ENCODE data around the gene FGL2.
"Not testable (repeated sequence)": the region's sequence is repeated elsewhere in the genome, so short reads cannot be mapped to it uniquely, and the experiment has no call there.

Gene FGL2

DNA sequence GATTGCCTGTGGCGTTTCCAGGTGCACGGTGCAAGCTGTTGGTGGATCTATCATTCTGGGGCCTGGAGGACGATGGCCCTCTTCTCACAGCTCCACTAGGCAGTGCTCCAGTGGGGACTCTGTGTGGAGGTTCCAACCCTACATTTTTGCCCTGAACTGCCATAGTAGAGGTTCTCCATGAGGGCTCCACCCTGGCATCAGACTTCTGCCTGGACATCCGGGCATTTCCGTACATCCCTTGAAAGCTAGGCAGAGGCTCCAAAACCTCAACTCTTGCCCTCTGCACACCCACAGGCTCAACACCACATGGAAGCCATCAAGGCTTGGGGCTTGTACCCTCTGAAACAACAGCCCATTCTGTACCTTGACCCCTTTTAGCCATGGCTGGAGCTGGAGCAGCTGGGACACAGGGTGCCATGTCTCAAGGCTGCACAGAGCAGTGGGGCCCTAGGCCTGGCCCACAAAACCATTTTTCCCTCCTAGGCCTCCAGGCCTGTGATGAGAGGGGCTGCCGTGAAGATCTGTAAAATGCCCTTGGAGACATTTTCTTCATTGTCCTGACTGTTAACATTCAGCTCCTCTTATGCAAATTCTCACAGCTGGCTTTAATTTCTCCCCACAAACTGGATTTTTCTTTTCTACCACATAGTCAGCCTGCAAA, 10.0 kb upstream of the FGL2 start:
- DNase-seq, result no peak

DNA sequence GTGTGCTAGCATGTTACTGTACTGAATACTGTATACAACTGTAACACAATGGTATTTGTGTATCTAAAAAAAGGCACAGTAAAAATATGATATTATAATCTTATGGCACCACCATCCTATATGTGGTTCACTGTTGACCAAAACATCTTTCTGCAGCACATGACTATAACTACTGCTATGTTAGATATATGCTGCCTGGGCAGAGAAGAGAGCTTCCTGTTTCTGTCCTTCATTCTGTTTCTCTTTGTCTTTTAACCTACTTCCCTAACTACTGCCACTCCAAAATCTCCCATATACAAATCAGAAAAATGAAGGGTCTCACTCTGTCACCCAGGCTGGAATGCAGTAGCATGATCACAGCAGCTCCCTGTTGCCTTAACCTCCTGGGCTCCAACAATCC, 8.8 kb upstream of the FGL2 start:
- DNase-seq, result no peak

DNA sequence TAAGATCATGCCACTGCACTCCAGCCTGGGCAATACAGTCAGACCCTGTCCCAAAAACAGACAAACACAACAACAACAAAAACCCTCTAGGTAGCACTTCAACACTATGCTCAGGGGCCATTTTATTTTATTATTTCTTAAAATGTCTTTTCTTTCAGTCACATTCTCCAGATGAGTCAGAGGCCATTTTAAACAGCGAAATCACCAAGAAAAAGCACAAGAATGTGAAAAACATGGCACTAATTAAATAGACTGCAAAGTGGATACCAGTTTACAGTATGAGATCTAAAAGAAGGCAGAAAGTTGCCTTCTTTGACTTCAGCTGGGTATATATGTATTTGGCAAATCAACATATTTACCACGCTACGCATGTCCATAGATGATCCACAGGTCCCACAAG, 6.1 kb upstream of the FGL2 start:
- DNase-seq, result no peak

DNA sequence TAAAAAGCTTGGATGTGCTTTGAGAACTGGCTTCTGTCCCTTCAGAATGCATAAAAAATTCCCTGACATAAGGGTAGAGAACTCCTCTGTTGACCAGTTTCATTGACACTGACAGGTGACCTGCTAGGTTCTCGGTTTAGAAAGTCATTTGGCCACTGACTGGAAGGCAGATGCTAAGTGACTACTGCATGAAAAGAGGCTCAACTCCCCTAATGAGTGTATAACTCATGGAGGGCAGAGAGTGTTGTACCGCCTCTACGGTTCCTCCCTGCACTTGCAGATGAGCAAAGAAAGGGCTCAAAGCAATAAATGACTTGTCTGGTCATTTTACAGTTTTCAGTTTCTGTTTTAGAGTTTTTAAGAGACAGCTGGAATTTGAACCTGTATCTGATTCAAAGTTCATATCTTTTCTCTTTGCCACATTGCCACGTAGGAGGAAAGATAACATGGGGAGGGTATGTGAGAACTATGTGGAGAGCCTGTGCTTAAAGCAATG, 2.9 kb upstream of the FGL2 start:
- no peak for DNase-seq

DNA sequence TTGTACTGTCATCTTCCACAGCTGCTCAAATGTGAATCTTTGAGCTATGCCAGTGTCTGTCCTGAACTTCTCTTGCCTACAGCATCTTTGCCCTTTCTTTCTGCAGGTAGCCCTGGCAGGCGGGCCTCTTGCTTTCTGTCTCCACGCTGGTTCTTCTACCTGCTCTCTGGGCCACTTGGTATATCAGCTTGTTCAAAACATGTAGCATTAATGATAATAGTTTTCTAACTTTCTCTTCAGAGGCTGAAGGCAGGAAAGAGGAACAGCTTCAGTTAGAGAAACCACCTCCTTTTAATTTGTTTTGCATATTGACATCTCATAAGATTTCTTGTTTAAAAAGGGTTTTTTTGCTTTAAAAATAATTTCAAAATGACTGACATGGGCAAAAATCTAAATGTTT, 923 bp upstream of the FGL2 start:
- no peak for DNase-seq

DNA sequence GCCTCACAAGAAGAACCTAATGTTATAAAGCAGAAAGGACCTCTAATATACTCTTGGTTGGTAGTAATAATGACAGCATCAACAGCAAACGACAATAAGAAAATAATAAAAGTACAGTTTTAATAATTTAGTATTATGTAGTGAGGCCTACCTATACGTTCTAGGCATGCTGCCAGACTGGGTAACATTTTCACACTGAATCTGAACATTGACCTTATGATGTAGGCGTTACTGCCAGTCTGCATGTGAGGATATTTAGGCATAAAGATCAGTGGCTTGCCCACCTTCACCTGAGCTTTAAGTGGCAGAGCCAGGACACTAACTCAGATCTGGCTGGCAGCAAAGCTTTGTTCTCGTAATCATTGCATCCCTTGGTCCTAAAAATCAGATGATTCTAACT, 2.5 kb downstream of the FGL2 start:
- DNase-seq, result no peak

DNA sequence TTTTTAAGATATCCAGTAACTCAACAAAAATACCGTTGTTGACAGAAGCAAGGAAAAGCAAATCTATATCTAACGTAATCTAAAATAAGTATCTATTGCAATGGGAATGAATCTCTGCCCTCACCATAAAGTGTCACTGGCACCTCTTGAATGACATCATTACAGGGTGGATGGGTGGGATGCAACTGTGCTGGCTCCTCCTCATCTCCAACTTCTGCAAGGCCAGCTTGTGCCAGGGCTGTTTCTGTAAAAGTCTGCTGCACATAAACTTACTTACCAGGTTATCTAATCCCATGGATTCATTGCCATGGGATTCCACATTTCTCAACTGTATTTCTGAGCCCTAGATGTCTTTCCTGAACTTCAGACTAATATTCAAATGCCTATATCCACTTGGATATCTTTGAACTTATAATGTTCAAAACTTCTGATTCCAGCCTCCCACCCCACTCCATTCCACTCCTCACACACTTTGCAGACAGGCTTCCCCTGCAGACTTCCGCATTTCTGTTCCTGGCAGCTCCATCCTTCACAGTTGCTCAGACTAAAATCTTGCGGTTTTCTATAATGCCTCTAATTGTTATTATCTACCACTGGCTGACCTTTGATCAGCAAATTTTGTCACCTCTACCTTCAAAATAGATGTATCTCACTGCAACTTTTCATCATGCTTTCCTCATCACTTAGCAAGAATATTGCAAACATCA, 10.7 kb downstream of the FGL2 start:
- no peak for DNase-seq

DNA sequence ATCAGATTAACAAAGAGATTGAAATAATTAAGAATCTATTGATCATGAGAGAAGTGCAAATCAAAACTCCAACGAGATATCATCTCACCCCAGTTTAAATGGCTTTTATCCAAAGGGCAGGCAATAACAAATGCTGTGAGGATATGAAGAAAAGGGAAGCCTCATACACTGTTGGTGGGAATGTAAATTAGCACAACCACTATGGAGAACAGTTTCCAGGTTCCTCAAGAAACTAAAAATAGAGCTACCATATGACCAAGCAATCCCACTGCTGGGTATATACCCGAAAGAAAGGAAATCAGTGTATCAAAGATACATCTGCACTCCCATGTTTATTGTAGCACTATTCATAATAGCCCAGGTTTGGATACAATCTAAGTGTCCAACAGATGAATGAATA, 13.8 kb downstream of the FGL2 start:
- no peak for DNase-seq

DNA sequence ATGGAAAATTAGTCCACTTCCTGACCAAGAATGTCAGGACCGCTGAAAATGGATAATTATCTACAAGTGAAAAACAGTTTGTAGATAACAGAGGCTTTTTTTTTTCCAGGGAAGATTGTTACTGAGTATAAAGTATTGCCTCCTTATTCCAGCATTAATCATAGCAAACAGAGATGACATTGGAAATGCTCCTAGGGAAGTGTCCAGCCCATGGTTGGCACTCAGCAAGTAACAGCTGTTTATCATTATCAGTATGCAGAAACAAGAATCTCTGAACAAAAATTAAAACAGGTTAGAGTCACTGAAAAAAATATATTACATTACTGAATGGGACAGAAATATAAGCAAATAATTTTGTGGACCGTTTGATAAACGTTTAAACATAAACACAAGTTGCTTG, 14.6 kb downstream of the FGL2 start:
- no peak for DNase-seq

DNA sequence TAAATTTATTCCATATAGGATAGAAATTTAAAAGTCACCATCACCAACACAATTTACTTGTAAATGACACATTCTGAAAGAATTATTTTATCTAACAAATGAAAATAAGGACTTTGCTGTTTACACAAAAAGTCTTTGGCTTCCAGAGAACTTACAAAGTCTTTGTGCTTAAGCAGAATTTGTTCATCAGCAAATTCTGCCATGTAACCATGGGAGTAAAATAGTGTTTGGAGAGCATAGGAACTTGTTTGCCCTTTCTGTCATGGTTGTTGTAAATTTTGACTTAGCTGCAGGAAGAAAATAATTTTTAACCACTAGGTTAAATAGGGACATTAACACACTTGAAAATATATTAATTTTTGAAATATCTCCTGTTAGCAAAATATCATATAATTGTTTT, 15.2 kb downstream of the FGL2 start:
- no peak for DNase-seq

DNA sequence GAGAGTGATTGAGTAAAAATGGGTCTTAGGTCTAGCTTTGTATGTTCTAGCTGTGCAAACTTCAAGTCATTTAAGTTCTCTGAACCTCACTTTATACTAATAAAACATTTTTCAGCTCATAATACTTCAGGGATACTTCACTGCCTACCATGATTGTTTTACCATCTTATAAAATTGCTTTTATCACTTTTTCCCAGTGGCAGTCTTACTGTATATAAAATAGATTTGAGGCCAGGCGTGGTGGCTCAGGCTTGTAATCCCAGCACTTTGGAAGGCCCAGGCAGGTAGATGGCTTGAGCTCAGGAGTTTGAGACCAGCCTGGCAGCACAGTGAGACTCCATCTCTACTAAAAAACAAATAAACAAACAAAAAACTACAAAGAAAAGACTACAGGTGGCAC, 17.4 kb downstream of the FGL2 start:
- DNase-seq, result no peak

DNA sequence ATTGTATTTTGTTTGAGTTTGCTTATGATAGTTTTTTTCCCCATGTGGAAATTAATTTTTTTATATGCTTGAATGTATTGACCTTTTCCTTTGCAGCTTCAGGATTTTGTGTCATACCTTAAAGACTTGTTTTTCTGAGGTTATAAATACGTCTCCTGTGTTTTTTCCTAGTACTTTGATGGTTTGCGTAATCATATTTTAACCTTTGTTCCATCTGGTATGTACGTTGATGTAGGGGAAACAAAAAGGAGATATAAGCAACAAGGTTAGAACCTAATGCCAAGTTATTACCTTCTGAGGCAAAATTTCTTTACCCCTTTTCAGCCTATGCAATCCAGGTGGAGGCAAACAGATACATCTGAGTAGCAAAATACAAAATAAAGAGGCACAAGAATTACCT, 17.9 kb downstream of the FGL2 start:
- DNase-seq, result no peak

DNA sequence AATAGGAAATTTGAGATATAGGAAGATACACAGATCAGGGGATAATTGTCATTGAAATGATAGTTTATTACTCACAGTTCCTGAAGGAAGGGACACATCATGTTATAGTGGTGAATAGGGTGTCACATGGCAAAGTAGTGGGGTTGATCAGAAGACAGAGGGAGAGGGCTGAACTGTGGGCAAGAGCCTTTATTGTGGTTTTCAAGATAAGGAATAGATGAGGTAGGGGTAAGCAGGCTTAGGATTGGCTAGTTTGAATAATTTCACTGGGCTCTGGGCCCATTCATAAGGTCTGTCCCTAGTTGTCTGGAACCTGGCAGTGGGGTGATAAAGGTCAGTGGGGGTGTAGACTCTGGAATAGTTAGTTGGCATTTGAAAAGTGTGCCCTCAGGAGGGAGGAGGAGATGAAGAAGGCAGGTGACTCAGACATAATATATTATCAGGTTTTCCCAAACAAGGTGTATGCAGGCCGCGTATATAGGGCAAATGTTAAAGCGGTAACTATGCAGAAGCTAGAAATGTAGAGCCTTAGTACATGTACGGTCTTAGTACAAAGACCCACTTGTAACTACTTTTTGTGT, 18.5 kb downstream of the FGL2 start:
- no peak for DNase-seq

DNA sequence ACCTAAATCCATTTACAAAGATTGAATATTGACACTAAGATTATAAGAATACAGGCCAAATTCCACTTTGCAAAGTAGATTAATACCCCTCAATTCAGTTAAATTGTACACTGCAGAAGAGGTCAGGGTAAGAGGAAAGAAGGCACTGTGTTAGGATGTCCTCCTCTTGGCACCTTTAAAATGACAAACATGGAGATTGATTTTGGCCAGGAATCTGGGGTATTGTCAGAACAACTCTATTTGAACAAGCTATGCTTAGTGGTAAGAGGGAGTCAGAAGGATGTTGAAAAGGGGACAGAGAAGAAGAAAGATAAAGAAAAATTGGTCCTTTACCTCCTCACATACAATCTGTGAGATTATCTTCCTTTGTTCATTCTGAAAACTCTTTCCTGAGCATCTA, 21.6 kb downstream of the FGL2 start:
- not testable (repeated sequence) for DNase-seq

DNA sequence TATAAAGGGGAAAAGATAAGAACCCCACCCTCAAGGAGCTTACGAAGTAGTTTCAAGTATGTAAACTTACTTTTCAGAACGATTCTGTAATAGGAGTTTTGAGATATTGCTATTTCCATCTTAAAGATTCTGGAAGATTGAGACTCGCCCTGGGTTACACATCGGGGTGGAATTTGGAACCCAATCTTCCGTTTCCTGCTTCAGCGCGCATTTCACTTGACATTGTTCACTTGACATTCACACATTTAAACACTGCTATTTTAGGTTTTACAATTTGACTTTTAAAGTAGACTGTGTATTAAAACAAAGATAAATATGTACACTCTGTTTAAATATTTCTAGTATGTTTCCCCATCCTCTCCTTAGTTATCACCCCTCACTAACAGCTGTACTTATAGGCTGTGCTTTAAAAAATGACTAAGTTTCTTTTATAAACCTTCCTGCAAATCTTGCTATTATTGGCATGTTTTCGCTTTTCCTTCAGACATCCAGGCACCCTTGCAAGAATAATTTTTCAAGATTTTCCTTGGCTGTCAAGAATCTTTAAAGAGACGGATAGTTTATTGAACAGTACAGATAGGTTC, 22.2 kb downstream of the FGL2 start:
- DNase-seq, result not testable (repeated sequence)

DNA sequence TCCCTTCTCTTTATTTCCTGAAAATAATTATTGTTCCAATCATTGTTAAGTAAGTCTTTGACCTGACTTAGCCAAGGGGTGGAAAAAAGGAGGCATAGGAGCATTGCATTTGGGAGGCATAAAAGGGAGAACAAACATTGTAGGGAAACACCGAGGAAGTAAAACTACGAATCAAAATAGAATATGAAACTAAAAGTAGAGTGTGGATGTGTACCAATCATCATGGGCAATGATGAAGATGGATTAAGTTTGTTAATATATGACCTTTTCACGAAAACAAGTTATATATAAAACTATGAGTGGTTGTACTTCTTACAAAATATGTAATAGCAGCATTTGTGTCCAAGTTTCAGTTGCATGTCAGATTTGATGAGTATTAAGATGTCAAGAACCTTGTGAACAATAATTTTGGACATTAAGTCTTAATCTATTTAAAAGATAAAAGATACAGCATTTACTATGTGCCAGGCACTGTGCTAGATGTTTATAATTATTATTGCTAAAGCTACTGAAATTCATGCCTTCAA, 24.3 kb downstream of the FGL2 start:
- DNase-seq, result not testable (repeated sequence)

DNA sequence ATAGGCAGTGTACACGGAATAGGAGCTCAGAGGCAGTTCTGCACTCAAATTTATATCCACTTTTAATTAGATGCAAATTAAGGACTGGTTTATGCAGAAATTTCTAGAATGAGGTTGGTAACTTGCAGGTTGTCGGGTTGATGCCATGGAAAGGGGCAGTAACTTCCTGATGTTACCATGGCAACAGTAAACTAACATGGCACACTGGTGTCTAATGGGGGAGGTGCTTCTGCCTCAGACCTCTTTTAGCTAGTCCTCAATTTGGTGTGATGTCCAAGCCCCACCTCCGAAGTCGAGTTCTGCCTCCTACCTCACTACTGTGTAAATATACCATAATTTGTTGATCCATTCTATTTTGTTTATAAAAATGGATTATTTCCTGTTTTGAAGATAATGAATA, 25.2 kb downstream of the FGL2 start:
- DNase-seq, result not testable (repeated sequence)

DNA sequence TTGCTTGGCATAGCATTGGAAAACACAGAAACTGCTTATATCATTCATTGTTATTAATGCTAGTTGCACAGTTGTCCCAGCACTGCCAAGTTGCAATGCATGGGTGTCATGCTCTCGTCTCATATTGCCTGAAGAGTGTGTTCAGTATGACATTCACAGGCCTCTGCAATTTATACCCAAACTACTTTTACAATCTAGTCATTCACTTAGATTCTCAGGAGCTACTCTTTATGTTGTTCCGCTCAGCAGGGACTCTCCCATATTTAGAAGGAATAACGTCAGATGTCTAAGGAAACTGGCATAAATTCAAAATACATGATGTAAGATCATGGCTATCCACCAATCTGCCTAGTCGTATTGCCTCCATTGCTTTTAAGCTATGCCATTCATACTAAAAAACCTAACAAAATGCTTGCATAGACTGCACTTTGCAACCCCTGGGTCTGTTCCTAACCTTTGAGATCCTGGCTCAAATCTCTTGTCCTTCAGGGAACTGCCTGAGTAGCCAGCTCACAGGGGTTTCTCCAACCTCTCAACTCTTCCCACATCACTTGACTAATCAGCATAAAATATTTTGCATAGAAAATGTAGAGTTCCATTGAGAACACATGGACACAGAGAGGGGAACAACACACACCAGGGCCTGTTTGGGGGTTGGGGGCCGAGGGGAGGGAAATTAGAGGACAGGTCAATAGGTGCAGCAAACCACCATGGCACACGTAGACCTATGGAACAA, 27.0 kb downstream of the FGL2 start:
- not testable (repeated sequence) for DNase-seq

DNA sequence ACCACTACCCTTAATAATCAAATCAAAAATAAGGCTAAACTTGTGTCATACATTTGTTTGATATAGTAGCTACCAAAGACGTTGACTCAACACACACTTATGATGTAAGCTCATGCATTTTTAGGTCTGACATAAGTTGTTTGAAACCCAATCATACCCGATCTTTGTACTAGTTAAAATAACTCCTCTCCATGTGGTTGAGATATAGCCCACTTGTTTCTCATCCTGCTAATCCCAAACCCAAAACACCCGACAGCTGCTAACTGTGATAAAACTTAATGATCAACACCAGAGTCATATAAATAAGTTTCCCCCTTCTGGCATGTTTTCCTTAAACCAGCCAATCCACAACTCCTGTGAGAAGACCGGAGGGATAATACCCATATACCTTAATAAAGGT, 28.5 kb downstream of the FGL2 start:
- not testable (repeated sequence) for DNase-seq

DNA sequence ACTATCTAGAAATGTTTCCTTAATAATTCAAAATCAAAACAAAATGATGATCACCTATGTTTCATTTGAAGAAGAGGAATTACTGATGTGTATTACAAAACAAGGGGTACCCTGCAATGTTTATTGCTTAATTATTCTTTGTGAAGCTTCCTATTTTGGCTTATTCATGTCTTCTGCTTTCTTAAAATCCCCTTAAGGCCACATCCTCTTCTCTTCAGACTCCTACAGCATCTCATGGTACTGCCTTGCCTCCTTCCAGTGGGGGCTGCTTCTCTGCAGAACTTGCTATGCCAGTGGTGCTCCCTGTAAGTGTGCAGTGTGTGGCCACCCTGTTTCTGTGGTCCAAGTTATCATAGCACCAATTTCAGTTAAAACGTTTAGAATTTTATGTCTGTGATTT, 42.2 kb downstream of the FGL2 start:
- no peak for DNase-seq

DNA sequence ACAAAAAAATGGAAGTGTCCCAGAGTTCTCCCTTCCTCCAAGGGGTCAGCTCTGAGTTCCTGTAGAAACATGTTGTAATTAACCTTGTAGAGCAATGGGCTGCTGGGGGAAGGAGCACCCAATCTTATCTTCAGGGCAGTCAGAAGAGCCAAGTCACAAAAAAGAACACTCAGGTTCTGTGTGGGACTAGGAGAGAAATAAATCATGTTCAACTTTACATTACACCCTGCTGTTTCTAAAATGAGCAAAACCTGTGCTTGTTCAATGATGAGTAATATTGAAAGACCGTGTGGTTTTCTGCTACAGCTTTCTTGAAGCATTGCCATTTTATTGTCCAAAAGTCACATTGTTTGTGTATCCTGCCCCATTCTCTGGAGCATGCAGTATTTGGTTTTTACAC, 42.6 kb downstream of the FGL2 start:
- not testable (repeated sequence) for DNase-seq

DNA sequence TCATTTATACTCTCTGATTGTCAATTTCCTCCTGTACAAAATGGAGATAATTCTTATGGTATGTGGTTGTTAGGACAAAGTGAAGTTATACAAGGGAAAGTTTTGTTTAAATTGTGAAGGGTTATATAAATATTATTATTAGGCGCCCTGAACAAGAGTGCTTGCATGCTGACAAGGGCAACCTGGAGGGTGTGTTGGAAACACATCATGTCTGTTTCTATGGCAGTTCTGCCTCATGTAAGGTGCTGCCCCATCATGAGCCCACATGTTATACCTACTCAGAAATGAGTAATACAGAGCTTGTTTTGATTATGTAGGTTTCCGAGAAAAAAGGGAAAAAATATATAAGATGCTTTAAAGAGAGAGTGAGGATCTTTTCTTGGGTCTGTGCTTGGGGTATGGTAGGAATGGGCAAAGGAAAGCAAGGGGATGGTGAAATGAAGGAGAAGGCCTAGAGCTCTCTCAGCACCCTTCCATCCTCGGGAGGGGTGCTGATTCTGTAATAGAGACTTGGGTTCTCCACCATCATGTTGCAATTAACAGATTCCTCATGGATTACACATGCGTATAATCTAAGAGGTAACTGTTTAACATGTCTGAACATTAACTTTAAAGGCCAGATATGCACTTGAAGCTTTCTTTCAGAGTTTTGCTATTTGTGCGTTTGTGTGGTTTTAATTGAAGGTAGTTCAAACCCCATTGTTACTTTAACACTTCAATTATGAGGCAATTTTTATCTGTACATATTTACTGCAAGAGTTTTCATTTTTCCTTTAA, 43.8 kb downstream of the FGL2 start:
- not testable (repeated sequence) for DNase-seq

Data from 8988T (cell line).